Bronchial epithelial cell (primary cell): ENCODE results near the gene AHDC1. TPM values are rescaled to one million over a fixed set of nuclear protein-coding genes. Genes with fewer than 3 reads are reported as not detected.
A peak's percentile ranks its signal among the peaks of the same experiment; 100 is the strongest.

ENCODE experiments used
- DNase-seq: peaks from one replicate; pipeline ENCODE4 v3.0.0-alpha.2; 2010; ENCODE audit warnings: low read depth
- FAIRE-seq: peaks from 2 replicates; lab custom pipeline; 2011; peaks lifted over from hg19 to GRCh38; lab: Jason Lieb, UNC
- H3K27me3 ChIP-seq: 2 replicates; pipeline ENCODE4 v1.5.1; 2011; ENCODE audit warnings: low read length; ENCODE audit not compliant: control insufficient read depth, insufficient read depth
- H3K36me3 ChIP-seq: 2 replicates; pipeline ENCODE4 v1.5.1; 2011; ENCODE audit warnings: low read length; ENCODE audit not compliant: control insufficient read depth, insufficient read depth
- H3K4me3 ChIP-seq: 2 replicates; pipeline ENCODE4 v1.5.1; 2011; ENCODE audit warnings: mild to moderate bottlenecking, low read depth, low read length, control low read depth
- total RNA-seq: library from RNA; depleted of rRNA; stranded (reverse); fragments of >200 nt; gene quantifications from 2 replicates; pipeline ENCODE4 v1.2.1, GENCODE V29; 2014
- TF ChIP-seq, protein P1 (sequence below): IDR thresholded peaks from 2 replicates; pipeline ENCODE4 v1.5.1; 2011; ENCODE audit warnings: mild to moderate bottlenecking, moderate library complexity, low read length, control low read depth, inconsistent platforms; ENCODE audit not compliant: insufficient read depth, severe bottlenecking

Gene AHDC1
- total RNA-seq, 1 donor from 2014 or later = 5.0 TPM

DNA sequence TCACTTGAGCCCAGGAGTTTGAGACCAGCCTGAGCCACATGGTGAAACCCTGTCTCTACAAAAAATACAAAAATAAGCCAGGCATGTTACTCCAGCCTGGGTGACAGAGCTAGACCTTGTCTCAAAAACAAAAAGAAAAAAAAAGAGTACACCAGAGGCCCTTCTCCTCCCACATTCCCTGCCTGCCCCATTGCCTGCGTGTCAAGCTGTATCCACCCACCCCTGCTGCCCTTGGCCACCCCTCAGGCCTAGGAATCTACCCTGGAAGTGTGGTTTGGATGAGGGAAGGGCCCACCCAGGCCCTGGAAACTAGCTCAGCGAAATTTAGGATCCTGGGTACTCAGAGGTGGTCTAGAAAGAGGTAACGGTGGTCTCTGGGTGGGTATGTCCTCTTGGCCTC is 88.3 kb downstream of the AHDC1 start:
- TF ChIP-seq, protein P1, sequence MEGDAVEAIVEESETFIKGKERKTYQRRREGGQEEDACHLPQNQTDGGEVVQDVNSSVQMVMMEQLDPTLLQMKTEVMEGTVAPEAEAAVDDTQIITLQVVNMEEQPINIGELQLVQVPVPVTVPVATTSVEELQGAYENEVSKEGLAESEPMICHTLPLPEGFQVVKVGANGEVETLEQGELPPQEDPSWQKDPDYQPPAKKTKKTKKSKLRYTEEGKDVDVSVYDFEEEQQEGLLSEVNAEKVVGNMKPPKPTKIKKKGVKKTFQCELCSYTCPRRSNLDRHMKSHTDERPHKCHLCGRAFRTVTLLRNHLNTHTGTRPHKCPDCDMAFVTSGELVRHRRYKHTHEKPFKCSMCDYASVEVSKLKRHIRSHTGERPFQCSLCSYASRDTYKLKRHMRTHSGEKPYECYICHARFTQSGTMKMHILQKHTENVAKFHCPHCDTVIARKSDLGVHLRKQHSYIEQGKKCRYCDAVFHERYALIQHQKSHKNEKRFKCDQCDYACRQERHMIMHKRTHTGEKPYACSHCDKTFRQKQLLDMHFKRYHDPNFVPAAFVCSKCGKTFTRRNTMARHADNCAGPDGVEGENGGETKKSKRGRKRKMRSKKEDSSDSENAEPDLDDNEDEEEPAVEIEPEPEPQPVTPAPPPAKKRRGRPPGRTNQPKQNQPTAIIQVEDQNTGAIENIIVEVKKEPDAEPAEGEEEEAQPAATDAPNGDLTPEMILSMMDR = no peak
- H3K4me3 ChIP-seq = no peak overlapping the region
- H3K36me3 ChIP-seq = no peaks in the 10 kb centered on the region
- H3K27me3 ChIP-seq = no peaks in the 10 kb centered on the region
- FAIRE-seq (no peak), DNase-seq (no peak)

GRCh38 chr1:27513958-27514357 is 90.0 kb downstream of the AHDC1 start:
- FAIRE-seq = no peak
- TF ChIP-seq, protein P1 = no peak

DNA sequence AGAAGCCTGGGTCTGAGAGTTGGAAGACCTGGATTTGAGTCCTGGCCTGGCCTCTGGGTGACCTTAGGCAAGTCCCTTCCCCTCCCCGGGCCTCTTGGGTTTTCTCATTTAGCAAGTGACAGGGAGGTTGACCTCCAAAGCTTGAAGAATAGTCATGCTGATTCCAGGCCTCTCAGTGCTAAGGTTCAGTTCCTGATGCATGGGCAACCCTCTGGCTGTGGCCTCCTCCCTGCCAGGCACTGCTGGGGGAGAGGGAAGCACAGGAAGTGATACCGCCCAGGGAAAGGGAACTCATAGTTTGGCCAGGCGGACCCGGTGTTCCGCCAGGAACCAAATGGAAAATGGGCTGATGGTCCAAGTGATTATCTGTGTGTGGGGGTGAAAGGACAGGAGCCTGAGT is 90.4 kb downstream of the AHDC1 start:
- TF ChIP-seq, protein P1 = no peak
- Histone ChIP-seq H3K4me3 (no peak overlapping the region), H3K27me3 (no peaks in the 10 kb centered on the region), H3K36me3 (no peaks in the 10 kb centered on the region)
- FAIRE-seq = no peak
- DNase-seq = no peak

More at GRCh38 chr1:27513958-27514357, 90.0 kb downstream of the AHDC1 start:
- no peaks in the 10 kb centered on the region for H3K27me3 ChIP-seq
- no peaks in the 10 kb centered on the region for H3K36me3 ChIP-seq
- DNase-seq = no peak
- H3K4me3 ChIP-seq = no peak overlapping the region

DNA sequence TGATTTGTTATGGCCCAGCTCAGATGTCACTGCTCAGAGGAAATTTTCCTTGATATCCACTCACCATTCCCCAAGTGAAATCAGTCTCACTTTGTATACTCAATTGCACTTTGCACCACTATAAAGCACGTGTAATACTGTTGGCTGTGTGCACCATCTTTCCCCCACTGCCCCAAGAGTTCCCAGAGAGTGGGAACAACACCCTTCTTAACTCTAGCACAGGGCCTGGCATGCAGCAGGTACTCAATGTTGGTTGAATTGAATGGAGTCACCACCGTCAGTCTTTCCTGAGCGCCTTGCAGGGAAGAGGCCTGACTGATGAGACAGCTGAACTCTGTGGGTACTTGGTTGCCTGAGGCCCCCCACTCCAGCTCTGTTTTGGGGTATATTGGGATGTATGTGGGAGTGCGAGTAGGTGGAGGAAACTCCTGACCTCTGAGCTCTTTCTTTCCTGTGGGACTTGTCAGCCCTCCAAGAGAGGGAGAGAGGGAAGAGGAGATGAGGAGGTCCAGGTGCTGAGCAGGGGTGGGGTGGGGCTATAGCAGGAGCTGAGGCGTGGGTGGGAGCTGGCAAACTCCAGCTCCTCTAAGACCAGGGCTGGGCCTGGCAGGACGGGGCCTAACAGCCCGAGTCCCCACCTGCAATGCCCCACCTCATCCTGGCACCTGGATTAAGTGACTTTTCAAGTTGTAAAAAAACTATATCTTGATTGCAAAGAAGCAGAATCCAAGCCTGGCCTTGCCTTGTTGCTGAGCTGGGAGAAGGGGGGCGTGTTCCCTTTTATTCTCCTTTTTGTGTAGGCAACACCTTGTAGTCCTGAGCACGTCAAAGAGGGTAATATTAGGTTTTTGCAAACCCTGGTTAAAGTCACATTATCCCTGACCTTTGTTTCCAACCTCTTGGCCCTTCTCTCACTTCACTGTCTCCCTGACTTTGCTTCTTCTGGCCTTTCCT is 94.5 kb downstream of the AHDC1 start:
- H3K27me3 ChIP-seq = no peaks in the 10 kb centered on the region
- FAIRE-seq (no peak), DNase-seq (peak; percentile 64)
- TF ChIP-seq, protein P1 = no peak
- no peak overlapping the region for H3K4me3 ChIP-seq
- H3K36me3 ChIP-seq = no peaks in the 10 kb centered on the region

- H3K4me3 ChIP-seq = no peak overlapping the region
- TF ChIP-seq, protein P1 = peak; percentile 22
- H3K36me3 ChIP-seq = no peaks in the 10 kb centered on the region
- DNase-seq (peak; percentile 48), FAIRE-seq (no peak)
- H3K27me3 ChIP-seq = no peaks in the 10 kb centered on the region
Observed at GRCh38 chr1:27507960-27508665, 95.8 kb downstream of the AHDC1 start.
